Measurements from ENCODE around the gene TRERF1. TPM values are rescaled to one million over a fixed set of nuclear protein-coding genes. Genes with fewer than 3 reads are reported as not detected.

The TRERF1 gene
- total RNA-seq, 1 donor from 2014 or later: 1.3 TPM

DNA sequence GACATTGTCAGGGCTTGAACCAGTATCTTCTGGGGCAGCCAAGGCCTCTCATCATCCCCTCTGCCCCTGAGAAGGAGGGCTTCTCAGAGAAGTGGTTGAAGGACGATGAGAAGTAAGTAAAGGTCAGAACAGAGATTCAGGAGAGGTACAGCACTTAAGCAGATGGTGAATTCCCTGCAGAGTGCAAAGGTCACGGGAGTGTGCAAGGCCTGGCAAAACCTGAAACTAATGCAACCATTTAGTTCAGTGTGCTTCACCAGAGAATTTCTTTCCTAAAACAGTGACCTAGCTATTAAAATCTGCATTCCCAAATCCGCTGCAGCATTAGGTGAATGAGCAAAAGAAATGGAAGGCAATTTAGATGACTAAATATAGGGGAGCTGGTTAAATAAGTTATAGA lies 58.4 kb downstream of the TRERF1 start:
- peak; percentile 4 for DNase-seq (ENCODE audit: low read depth)

GRCh38 chr6:42392833-42393232 lies 58.9 kb downstream of the TRERF1 start:
- DNase-seq (ENCODE audit: low read depth): no peak

- no peak for DNase-seq (ENCODE audit: low read depth)
These were observed 60.3 kb downstream of the TRERF1 start for GRCh38 chr6:42391441-42391840.

GRCh38 chr6:42390228-42390934 lies 61.3 kb downstream of the TRERF1 start:
- no peak for DNase-seq (ENCODE audit: low read depth)

DNA sequence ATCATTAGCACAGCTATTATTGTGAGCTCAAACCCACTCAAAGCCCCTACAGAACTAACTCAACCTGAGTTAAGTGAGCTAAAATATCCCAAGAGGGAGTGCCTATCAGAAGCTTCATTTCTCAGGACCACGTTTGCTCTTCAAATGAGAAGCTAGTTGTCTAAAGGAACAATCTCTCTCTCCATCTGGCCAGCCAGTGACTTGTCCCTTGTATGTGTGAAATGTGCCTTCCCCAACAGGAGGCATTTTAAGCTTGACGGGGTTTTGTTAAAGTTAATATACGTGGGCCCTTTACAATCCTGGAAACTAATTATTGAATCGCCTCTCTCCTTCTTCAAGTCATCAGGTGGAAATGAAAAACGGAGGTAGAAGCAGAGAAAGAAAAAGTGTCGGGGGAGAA lies 62.0 kb downstream of the TRERF1 start:
- DNase-seq (ENCODE audit: low read depth): no peak

DNA sequence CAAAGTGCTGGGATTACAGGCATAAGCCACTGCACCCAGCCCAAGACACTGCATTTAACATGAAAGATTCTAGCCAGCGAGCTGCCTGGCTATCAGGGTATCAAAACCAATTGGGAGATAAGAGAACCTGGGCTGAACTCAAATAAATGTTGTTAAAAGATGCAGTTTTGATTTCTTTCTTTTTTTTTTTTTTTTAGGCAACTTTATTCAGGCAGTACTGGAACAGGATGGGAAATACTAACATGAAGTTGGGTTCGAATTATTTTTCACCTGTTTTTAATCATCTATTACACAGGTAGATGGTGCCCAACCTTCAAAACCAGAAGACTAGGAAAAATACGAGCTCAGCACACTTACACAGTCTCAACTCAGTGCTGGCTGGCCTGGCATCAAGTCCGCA lies 63.7 kb downstream of the TRERF1 start:
- no peak for DNase-seq (ENCODE audit: low read depth)

DNA sequence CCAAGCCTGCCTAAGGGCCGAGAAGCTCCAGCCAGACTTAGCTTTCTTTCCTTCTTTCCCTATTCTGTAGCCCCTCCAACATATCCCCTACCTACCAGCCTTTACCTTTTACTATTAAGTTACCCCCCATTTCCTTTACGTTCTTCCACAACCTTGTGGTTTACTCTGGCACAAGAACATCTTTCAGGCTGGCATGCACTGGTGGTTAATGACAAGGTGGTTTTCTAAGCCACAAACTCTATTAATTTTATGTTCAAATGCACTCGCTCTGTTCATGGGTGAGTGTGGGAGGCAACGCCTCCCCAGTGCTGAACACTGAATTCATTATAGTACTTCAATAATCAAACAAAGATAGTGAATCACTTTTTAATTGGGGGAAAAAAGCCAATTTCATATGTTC lies 64.4 kb downstream of the TRERF1 start:
- peak; percentile 61 for DNase-seq (ENCODE audit: low read depth)

GRCh38 chr6:42385339-42385738 lies 66.4 kb downstream of the TRERF1 start:
- no peak for DNase-seq (ENCODE audit: low read depth)

- DNase-seq (ENCODE audit: low read depth): no peak
These were observed 68.1 kb downstream of the TRERF1 start for GRCh38 chr6:42383421-42384205.

GRCh38 chr6:42381850-42382249 lies 69.9 kb downstream of the TRERF1 start:
- DNase-seq (ENCODE audit: low read depth): no peak

GRCh38 chr6:42380228-42380979 lies 71.3 kb downstream of the TRERF1 start:
- DNase-seq (ENCODE audit: low read depth): no peak

DNA sequence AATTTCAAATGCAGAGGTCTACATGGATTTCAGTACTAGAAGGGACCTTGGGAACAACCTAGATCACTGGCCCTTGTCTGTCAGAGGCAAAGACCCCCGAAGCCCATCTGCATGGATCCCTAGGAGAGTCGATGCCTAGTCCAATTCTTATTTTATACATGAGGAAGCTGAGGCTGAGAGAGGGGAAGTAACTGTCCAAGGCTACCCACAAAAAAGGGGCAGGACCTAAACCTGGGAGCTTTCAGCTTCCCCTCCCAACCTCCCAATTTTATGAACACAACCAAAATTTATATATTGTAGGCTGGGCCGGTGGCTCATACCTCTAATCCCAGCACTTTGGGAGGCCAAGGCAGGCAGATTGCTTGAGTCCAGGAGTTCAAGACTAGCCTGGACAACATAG lies 73.2 kb downstream of the TRERF1 start:
- no peak for DNase-seq (ENCODE audit: low read depth)

DNA sequence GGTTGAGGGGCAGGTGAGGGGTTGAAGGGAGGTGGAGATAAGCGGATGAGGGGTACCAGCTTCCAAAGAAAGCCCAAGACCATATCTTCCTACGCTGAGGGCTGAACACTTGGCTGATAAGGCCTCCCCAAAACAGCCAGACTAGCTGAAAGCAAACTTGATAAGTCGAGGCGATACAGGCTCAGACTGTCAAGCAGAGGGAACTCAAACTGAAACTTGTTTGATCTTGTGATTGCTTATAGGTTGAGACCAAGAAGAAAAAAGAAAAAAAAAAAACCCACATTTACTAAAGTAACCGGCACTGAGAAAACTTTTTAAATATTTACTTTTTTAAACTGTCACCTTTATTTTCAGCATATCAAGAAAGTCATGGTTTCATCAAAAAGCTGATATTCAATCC lies 73.6 kb downstream of the TRERF1 start:
- no peak for DNase-seq (ENCODE audit: low read depth)

- DNase-seq (ENCODE audit: low read depth): no peak
These were observed 76.6 kb downstream of the TRERF1 start for GRCh38 chr6:42375007-42375635.

DNA sequence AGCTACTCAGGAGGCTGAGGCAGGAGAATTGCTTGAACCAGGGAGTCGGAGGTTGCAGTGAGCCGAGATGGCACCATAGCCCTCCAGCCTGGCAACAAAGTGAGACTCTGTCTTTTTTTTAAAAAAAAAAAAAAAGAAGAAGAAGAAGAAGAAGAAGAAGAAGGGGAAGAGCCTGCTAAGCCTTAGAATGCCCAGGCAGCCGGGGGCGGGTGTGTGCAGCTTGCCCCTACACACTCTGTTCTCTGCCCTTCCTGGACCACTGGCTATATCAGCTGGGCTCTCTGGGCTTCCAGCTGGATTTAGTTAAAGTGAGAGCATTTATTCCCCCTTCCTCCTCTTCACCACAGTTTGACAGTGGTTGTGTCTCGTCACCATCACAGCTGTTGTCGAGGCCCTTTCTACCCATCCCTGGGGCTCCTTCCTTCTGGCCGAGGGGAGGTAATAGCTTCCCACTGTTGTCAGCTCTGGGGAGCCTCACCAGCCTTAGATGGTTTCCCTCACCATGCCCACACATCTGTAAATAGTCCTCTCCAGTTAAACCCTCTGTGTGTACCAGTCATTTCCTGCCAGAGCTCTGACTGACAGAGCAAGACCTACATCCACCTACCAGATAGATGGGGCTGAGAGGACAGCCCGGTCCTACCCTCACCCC lies 77.6 kb downstream of the TRERF1 start:
- DNase-seq (ENCODE audit: low read depth): no peak

DNA sequence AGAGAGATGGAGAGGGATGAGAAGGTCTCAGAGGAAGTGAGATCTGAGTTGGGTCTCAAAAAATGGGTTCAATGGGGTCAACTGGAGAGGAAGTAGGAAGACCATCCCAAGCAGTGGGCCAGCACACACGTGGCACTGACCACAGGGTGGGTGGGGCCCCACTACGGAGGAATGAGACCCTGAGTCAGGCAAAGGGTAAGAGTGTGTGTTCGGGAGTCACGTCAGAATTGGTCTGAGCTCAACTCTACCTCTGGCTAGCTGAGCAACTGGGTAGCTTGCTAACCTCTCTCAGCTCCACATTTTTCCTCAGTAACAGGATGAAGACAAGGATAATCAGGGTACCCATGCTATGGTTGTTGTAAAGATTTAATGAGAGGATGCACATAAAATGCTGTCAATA lies 79.0 kb downstream of the TRERF1 start:
- no peak for DNase-seq (ENCODE audit: low read depth)

DNA sequence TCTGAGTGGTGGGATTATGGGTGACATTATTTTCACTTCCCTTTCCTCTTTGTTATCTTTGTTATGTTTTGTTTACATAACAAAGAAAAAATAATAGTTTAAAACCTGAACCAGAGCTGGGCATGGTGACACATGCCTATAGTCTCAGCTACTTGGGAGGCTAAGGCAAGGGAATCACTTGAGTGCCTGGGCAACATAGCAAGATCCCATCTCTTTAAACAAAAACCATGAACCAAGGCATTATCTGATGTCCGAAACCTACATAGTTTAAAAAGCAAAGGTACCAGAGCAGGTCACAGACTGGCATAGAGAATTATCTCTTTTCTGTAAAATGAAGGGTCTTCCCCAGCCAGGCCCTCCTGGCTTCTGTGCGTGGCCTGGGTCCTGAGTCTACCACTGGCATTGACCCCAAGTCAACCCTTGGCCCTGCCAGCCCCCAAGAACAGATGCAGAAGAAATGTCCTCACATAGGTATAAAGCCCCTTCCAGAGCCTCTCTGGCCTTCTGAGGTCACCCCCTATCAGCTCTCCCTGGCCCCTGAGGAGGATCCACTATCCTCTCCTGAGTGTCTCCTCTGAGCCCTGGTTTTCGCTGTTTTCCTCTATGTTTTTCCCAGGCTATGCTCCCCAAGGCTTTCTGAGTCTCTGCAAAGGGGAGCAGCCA lies 81.3 kb downstream of the TRERF1 start:
- DNase-seq (ENCODE audit: low read depth): no peak

DNA sequence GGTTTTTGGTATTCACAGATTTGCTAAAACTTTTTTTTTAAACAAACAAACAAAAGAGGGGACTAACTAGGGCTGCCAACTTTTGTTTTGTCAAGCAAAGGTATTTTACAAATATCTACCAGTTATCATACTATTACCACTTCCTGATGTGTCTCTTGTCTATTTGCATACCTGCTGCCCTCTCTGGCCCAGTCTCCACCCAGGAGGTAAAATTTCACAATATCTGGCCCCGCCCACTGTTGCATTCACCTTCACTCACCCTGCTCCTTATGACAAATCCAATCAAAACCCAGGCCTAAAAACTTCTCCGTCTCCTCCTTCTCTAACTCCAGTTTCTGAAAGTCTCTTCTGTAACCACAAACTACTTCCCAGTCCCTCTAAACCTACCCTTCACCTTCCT lies 82.2 kb downstream of the TRERF1 start:
- DNase-seq (ENCODE audit: low read depth): no peak

GRCh38 chr6:42368181-42368580 lies 83.5 kb downstream of the TRERF1 start:
- no peak for DNase-seq (ENCODE audit: low read depth)

- DNase-seq (ENCODE audit: low read depth): no peak
These were observed 84.2 kb downstream of the TRERF1 start for GRCh38 chr6:42367353-42368011.

- DNase-seq (ENCODE audit: low read depth): no peak
These were observed 84.8 kb downstream of the TRERF1 start for GRCh38 chr6:42366999-42367352.

All from renal cortical epithelial cell (primary cell).